Fibroblast of the aortic adventitia (primary cell): ENCODE measurements around the gene PTPRA. TPM values are rescaled to one million over a fixed set of nuclear protein-coding genes. Genes with fewer than 3 reads are reported as not detected.

Experiments
- DNase-seq: peaks from one replicate; pipeline ENCODE4 v3.0.0-alpha.2; 2010; ENCODE audit warnings: low read depth
- H3K4me3 ChIP-seq: 2 replicates; pipeline ENCODE4 v1.5.1; 2011; ENCODE audit warnings: low read depth, mild to moderate bottlenecking, control low read depth, low read length, moderate library complexity
- CTCF ChIP-seq: IDR thresholded peaks from 2 replicates; pipeline ENCODE4 v1.5.1; 2011; ENCODE audit warnings: mild to moderate bottlenecking, low read length, control low read depth, inconsistent platforms; ENCODE audit not compliant: insufficient read depth
- total RNA-seq: library from RNA; depleted of rRNA; stranded (reverse); fragments of >200 nt; gene quantifications from 2 replicates; pipeline ENCODE4 v1.2.3, GENCODE V29; 2012; ENCODE audit warnings: low replicate concordance

Gene PTPRA
- total RNA-seq, 1 donor, result 75.1 TPM

GRCh38 chr20:3084986-3085360, 211.7 kb downstream of the PTPRA start:
- DNase-seq, result no peak
- H3K4me3 ChIP-seq, result no peak overlapping the region
- TF ChIP-seq CTCF, result no peak

- DNase-seq, result no peak
- H3K4me3 ChIP-seq, result no peak overlapping the region
- no peak for TF ChIP-seq CTCF
Measured at GRCh38 chr20:3085571-3086072, 212.3 kb downstream of the PTPRA start.

GRCh38 chr20:3088031-3088430, 214.8 kb downstream of the PTPRA start:
- H3K4me3 ChIP-seq, result no peak overlapping the region
- no peak for TF ChIP-seq CTCF
- no peak for DNase-seq

Other genes with a start within 250 kb of the PTPRA start
- 106 and 263 TPM in 2 replicates for gene NOP56, start 220.8 kb upstream of the PTPRA start, total RNA-seq
- 64.3 and 71.3 TPM in 2 replicates for gene IDH3B, start 209.3 kb upstream of the PTPRA start, total RNA-seq
- 0.09 and 2.6 TPM in 2 replicates for gene EBF4, start 180.7 kb upstream of the PTPRA start, total RNA-seq
- gene CPXM1, start 72.9 kb upstream of the PTPRA start, total RNA-seq, result 3.8 and 48.5 TPM in 2 replicates
- gene C20orf141, start 58.5 kb upstream of the PTPRA start, total RNA-seq, result not detected in 2 replicates
- 0.09 TPM in 1 of 2 replicates, not detected in the other for gene TMEM239, start 57.1 kb upstream of the PTPRA start, total RNA-seq
- gene PCED1A, start 32.8 kb upstream of the PTPRA start, total RNA-seq, result 21.1 and 31.0 TPM in 2 replicates
- gene VPS16, start 32.7 kb upstream of the PTPRA start, total RNA-seq, result 31.6 and 32.0 TPM in 2 replicates
- not detected in 2 replicates for gene GNRH2, start 170.1 kb downstream of the PTPRA start, total RNA-seq
- gene MRPS26, start 172.6 kb downstream of the PTPRA start, total RNA-seq, result 19.1 and 52.3 TPM in 2 replicates
- not detected in 2 replicates for gene OXT, start 198.1 kb downstream of the PTPRA start, total RNA-seq
- gene AVP, start 211.2 kb downstream of the PTPRA start, total RNA-seq, result not detected in 2 replicates